ENCODE data around the gene PICK1.
"Not testable (repeated sequence)": the region's sequence is repeated elsewhere in the genome, so short reads cannot be mapped to it uniquely, and the experiment has no call there.

PICK1 gene

GRCh38 chr22:38077595-38077994, 20.4 kb downstream of the PICK1 start:
- DNase-seq, result no peak

- no peak for DNase-seq
Measured at GRCh38 chr22:38078046-38078840, 21.0 kb downstream of the PICK1 start.

GRCh38 chr22:38079208-38079607, 22.0 kb downstream of the PICK1 start:
- DNase-seq, result not testable (repeated sequence)

GRCh38 chr22:38079804-38080203, 22.6 kb downstream of the PICK1 start:
- DNase-seq, result no peak

- no peak for DNase-seq
Measured at GRCh38 chr22:38080474-38080849, 23.3 kb downstream of the PICK1 start.

GRCh38 chr22:38080850-38081635, 23.8 kb downstream of the PICK1 start:
- no peak for DNase-seq

- no peak for DNase-seq
Measured at GRCh38 chr22:38081636-38081940, 24.4 kb downstream of the PICK1 start.

- no peak for DNase-seq
Measured at GRCh38 chr22:38081941-38082828, 25.0 kb downstream of the PICK1 start.

GRCh38 chr22:38082986-38083710, 25.9 kb downstream of the PICK1 start:
- DNase-seq, result no peak

GRCh38 chr22:38083931-38084631, 26.9 kb downstream of the PICK1 start, which contains the start of gene SLC16A8:
TSS of gene SLC16A8 (minus strand) at chr22:38084184. CDS start at chr22:38082873, 1,311 bp downstream.
- DNase-seq, result no peak

- DNase-seq, result no peak
Measured at GRCh38 chr22:38085056-38085455, 27.9 kb downstream of the PICK1 start.

GRCh38 chr22:38085501-38085900, 28.3 kb downstream of the PICK1 start:
- DNase-seq, result no peak

- DNase-seq, result no peak
Measured at GRCh38 chr22:38086001-38086845, 29.0 kb downstream of the PICK1 start.

GRCh38 chr22:38086942-38087341, 29.7 kb downstream of the PICK1 start:
- no peak for DNase-seq

- DNase-seq, result no peak
Measured at GRCh38 chr22:38087855-38088254, 30.7 kb downstream of the PICK1 start.

GRCh38 chr22:38088629-38089473, 31.6 kb downstream of the PICK1 start:
- DNase-seq, result no peak

GRCh38 chr22:38089474-38089851, 32.3 kb downstream of the PICK1 start:
- no peak for DNase-seq

- DNase-seq, result no peak
Measured at GRCh38 chr22:38097058-38097457, 39.9 kb downstream of the PICK1 start.

GRCh38 chr22:38097557-38098409, 40.6 kb downstream of the PICK1 start:
- DNase-seq, result no peak

Measured in activated naive CD4-positive, alpha-beta T cell treated with anti-CD3 and anti-CD28 coated beads, Interleukin-2, amount 50 U/mL, for 16 hours (primary cell).